NCI-H2196 (cell line): ENCODE measurements around the gene GDE1.

Experiments used
- DNase-seq: peaks from one replicate; lab custom pipeline; 2025; ENCODE audit not compliant: unreplicated experiment; lab: John Stamatoyannopoulos, UW

Gene GDE1

GRCh38 chr16:19524616-19525384 is 2.9 kb upstream of the GDE1 start:
- DNase-seq, result no peak

- DNase-seq, result no peak
These were observed 2.4 kb upstream of the GDE1 start for GRCh38 chr16:19524356-19524615.

GRCh38 chr16:19523559-19524355 is 1.9 kb upstream of the GDE1 start, which contains the start of gene CCP110:
TSS of gene CCP110 (plus strand) at chr16:19523942. CDS start at chr16:19527882, 3,940 bp downstream.
- DNase-seq, result peak; percentile 98

GRCh38 chr16:19523184-19523558 is 1.3 kb upstream of the GDE1 start:
- DNase-seq, result no peak

- no peak for DNase-seq
These were observed 862 bp upstream of the GDE1 start for GRCh38 chr16:19522760-19523159.

GRCh38 chr16:19522397-19522732 is 467 bp upstream of the GDE1 start:
- no peak for DNase-seq

- DNase-seq, result no peak
These were observed 1.0 kb downstream of the GDE1 start for GRCh38 chr16:19520861-19521331.

- DNase-seq, result no peak
These were observed 3.5 kb downstream of the GDE1 start for GRCh38 chr16:19518388-19518787.

- DNase-seq, result peak; percentile 49
These were observed 4.3 kb downstream of the GDE1 start for GRCh38 chr16:19517424-19518089.

GRCh38 chr16:19515757-19516156 is 6.1 kb downstream of the GDE1 start:
- no peak for DNase-seq

GRCh38 chr16:19513377-19514053 is 8.4 kb downstream of the GDE1 start:
- DNase-seq, result no peak

GRCh38 chr16:19512297-19512696 is 9.6 kb downstream of the GDE1 start:
- no peak for DNase-seq

GRCh38 chr16:19507867-19508266 is 14.0 kb downstream of the GDE1 start:
- DNase-seq, result no peak

- DNase-seq, result no peak
These were observed 14.9 kb downstream of the GDE1 start for GRCh38 chr16:19506965-19507364.

GRCh38 chr16:19505600-19506303 is 16.1 kb downstream of the GDE1 start:
- DNase-seq, result peak; percentile 73

- no peak for DNase-seq
These were observed 18.3 kb downstream of the GDE1 start for GRCh38 chr16:19503461-19504075.

- peak; percentile 80 for DNase-seq
These were observed 19.3 kb downstream of the GDE1 start for GRCh38 chr16:19502395-19503131.

GRCh38 chr16:19499481-19499880 is 22.4 kb downstream of the GDE1 start:
- DNase-seq, result no peak

- no peak for DNase-seq
These were observed 22.9 kb downstream of the GDE1 start for GRCh38 chr16:19499006-19499405.

- DNase-seq, result no peak
These were observed 24.7 kb downstream of the GDE1 start for GRCh38 chr16:19497176-19497575.
